ENCODE results near the gene SBK1.
"Not testable (repeated sequence)": the region's sequence is repeated elsewhere in the genome, so short reads cannot be mapped to it uniquely, and the experiment has no call there.

The SBK1 gene

GRCh38 chr16:28310796-28311195 lies 18.5 kb downstream of the SBK1 start:
- no peak for DNase-seq

- no peak for DNase-seq
Observed at GRCh38 chr16:28311413-28311812, 19.1 kb downstream of the SBK1 start.

- DNase-seq, result no peak
Observed at GRCh38 chr16:28311913-28312312, 19.6 kb downstream of the SBK1 start.

DNA sequence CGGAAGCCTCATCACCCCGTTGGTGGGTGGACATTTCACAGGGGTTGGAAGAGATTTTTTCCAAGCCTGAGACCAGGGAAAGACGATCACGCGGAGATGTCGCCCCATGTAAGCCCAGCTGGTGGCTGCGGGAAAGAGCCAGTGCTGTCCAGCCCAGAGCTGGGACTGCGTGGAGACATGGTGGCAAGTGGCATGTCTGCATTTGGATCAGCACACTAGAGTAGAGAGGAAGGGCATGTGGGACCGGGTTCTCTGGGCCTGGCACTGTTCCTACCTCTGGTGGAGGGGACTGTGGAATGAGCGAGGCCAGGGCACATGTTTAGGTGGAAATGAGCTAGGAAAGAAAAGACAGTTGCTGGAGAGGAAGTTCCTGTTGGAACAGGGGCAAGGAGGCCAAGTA lies 20.0 kb downstream of the SBK1 start:
- DNase-seq, result no peak

GRCh38 chr16:28313587-28313986 lies 21.3 kb downstream of the SBK1 start:
- no peak for DNase-seq

- peak in 1 of 2 experiments; percentile 14 for DNase-seq
Observed at GRCh38 chr16:28316054-28316453, 23.7 kb downstream of the SBK1 start.

- peak in 1 of 2 experiments; percentile 53 for DNase-seq
Observed at GRCh38 chr16:28317040-28317880, 24.9 kb downstream of the SBK1 start.

GRCh38 chr16:28318042-28318744 lies 25.9 kb downstream of the SBK1 start:
- DNase-seq, result no peak

GRCh38 chr16:28319476-28320022 lies 27.2 kb downstream of the SBK1 start:
- no peak for DNase-seq

DNA sequence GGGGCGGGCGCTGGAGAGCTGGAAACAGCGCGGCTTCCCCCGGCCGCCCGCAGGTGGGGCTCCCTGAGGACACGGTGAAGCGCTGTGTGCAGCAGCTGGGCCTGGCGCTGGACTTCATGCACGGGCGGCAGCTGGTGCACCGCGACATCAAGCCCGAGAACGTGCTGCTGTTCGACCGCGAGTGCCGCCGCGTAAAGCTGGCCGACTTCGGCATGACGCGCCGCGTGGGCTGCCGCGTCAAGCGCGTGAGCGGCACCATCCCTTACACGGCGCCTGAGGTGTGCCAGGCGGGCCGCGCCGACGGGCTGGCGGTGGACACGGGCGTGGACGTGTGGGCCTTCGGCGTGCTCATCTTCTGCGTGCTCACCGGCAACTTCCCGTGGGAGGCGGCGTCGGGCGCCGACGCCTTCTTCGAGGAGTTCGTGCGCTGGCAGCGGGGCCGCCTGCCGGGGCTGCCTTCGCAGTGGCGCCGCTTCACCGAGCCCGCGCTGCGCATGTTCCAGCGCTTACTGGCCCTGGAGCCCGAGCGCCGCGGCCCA lies 27.8 kb downstream of the SBK1 start:
- no peak for DNase-seq

- DNase-seq, result no peak
Observed at GRCh38 chr16:28320741-28321140, 28.4 kb downstream of the SBK1 start.

- DNase-seq, result no peak
Observed at GRCh38 chr16:28321700-28322411, 29.5 kb downstream of the SBK1 start.

DNA sequence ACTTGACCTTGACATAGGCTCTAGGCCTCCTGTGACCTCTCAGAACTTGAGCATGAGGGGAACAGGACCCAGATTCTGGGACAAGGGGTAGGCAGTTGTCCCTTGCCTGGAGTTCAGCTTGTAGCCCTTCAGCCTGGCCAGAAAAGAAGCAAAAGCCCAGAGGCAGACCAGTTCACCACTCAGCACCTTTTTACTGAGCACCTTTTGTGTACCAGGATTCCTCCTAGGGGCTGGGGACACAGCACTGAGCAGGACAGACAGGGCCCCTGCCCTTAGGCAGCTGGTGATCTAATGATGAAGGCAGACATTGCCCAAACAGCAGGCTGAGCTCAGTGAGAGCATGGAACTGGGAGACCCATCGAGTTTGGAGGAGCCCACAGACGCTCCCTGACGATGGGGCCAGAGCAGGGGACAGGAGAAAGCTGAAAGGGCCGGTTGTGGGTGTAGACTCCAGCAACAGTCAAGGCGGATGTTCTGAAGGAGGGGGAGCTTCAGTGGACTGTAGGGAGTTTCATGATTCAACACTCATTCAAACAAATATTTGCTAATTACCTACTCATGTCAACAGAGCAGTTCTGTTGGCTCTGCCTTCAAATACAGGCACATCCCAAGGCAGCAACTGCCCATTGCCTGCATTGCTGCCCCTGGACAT lies 32.0 kb downstream of the SBK1 start:
- DNase-seq, result no peak

- DNase-seq, result no peak
Observed at GRCh38 chr16:28324887-28325279, 32.6 kb downstream of the SBK1 start.

DNA sequence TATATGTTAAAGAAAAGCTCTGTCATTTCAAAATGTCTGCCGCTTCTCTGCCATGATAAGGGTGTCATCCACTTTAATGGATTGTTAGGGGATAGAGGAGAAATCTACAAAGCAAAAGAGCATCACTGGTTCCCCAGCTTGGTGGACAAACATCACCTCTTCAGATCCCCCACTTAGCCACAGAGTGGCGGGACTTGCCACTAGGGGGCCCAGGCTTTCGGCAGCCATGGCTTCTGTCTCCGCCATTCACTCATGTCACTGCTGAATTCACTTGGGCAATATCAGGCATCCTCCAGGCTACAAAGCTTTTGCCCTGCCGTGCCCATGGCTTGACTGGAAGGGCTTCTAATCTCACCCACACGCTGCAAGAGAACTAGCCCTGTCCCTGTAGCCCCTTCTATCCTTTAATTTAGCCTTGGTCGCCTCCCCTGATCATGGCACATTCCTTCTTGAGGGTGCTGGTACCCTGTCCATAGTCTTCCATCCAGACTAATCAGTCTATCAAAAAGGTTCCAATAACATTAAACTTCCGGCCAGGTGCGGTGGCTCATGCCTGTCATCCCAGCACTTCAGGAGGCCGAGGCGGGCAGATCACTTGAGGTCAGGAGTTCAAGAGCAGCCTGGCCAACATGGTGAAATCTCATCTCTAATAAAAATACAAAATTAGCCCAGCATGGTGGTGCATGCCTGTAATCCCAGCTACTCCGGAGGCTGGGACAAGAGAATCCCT lies 34.7 kb downstream of the SBK1 start:
- peak; percentile 37 to 64 for DNase-seq

- DNase-seq, result peak in 1 of 2 experiments; percentile 67
Observed at GRCh38 chr16:28330232-28330631, 37.9 kb downstream of the SBK1 start.

DNA sequence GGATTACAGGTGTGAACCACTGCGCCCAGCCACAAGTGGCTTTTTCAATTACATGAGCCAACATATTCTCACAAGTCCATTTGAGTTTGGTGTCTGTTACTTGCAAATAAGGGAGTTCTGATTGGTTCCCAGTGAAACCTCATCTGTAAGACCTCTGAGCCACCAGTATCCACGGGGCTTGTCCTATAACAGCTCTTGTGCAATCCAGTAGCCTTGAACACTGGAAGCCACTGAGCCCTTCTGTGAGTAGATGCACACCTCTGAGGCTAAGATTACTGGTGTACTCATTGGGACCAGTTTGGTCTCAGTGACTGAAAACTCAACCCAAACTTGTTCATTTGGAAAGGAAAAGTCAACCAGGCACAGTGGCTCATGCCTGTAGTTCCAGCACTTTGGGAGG lies 38.7 kb downstream of the SBK1 start:
- DNase-seq, result not testable (repeated sequence)

GRCh38 chr16:28332632-28333031 lies 40.3 kb downstream of the SBK1 start:
- not testable (repeated sequence) for DNase-seq

DNA sequence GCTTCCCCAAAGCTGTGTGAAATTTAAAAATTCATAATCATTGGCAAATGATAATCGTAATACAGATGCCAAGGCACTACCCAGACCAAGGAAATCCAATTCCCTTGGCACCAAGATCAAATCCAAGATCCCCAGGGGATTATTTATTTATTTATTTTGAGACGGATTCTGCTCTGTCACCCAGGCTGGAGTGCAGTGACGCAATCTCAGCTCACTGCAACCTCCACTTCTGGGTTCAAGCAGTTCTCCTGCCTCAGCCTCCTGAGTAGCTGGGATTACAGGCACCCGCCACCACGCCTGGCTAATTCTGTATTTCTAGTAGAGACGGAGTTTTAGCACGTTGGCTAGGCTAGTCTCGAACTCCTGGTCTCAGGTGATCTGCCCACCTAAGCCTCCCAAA lies 43.4 kb downstream of the SBK1 start:
- DNase-seq, result not testable (repeated sequence)

- not testable (repeated sequence) for DNase-seq
Observed at GRCh38 chr16:28336940-28337710, 44.8 kb downstream of the SBK1 start.

DNA sequence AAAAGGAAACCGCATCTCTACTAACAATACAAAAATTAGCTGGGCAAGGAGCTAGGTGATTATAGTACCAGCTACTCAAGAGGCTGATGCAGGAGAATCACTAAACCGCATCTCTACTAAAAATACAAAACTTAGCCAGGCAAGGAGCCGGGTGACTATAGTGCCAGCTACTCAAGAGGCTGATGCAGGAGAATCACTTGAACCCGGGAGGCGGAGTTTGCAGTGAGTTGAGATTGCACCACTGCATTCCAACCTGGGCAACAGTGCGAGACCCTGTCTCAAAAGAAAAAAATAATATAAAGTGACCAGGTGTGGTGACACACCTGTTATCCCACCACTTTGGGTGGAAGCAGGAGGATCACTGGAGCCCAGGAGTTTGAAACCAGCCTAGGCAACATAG lies 45.9 kb downstream of the SBK1 start:
- not testable (repeated sequence) for DNase-seq
